Activated naive CD4-positive, alpha-beta T cell treated with anti-CD3 and anti-CD28 coated beads, Interleukin-2, amount 10 ng/mL, durations not matched to agents 7 days and 5 days (primary cell): ENCODE results near the gene LAMC2.

Experiments
- CTCF ChIA-PET: fragments of 350-600 bp; sonication (Branson Sonifier 250); formaldehyde crosslinking; loops from one replicate; lab custom pipeline; 2021; ENCODE audit warnings: antibody characterized with exemption; lab: Charles Lee
- DNase-seq: peaks from one replicate; pipeline ENCODE4 v3.0.0-alpha.2; 2020
- H3K27ac Mint-ChIP-seq: one replicate; pipeline ENCODE4 v1.8.0; 2021; ENCODE audit warnings: mild to moderate bottlenecking, moderate library complexity, mixed read lengths
- H3K27me3 Mint-ChIP-seq: one replicate; pipeline ENCODE4 v1.8.0; 2021; ENCODE audit warnings: mild to moderate bottlenecking, mixed read lengths
- H3K36me3 Mint-ChIP-seq: one replicate; pipeline ENCODE4 v1.8.0; 2021; ENCODE audit warnings: mixed read lengths
- H3K4me1 Mint-ChIP-seq: one replicate; pipeline ENCODE4 v1.8.0; 2021; ENCODE audit warnings: mixed read lengths
- H3K4me3 Mint-ChIP-seq: one replicate; pipeline ENCODE4 v1.8.0; 2021; ENCODE audit warnings: mild to moderate bottlenecking, moderate library complexity, mixed read lengths
- H3K9me3 Mint-ChIP-seq: one replicate; pipeline ENCODE4 v1.8.0; 2021; ENCODE audit warnings: mixed read lengths

LAMC2 gene

GRCh38 chr1:183159960-183160359 is 26.1 kb upstream of the LAMC2 start:
- H3K9me3 Mint-ChIP-seq = no peaks in the 10 kb centered on the region
- CTCF ChIA-PET = no interaction called here
- no peaks in the 10 kb centered on the region for H3K36me3 Mint-ChIP-seq
- no peak for DNase-seq
- H3K4me3 Mint-ChIP-seq = no peak overlapping the region
- H3K27ac Mint-ChIP-seq = no peak overlapping the region
- no peaks in the 10 kb centered on the region for H3K27me3 Mint-ChIP-seq
- no peaks in the 10 kb centered on the region for H3K4me1 Mint-ChIP-seq

GRCh38 chr1:183161391-183161790 is 24.7 kb upstream of the LAMC2 start:
- H3K27me3 Mint-ChIP-seq = no peaks in the 10 kb centered on the region
- no peaks in the 10 kb centered on the region for H3K4me1 Mint-ChIP-seq
- no peaks in the 10 kb centered on the region for H3K9me3 Mint-ChIP-seq
- no peak for DNase-seq
- CTCF ChIA-PET = interaction anchor here (0.6 kb wide), 1 partner anchor 26 kb away, joined by 3 read pairs; no protein-coding TSS in a partner anchor
- no peak overlapping the region for H3K27ac Mint-ChIP-seq
- no peak overlapping the region for H3K4me3 Mint-ChIP-seq
- H3K36me3 Mint-ChIP-seq = no peaks in the 10 kb centered on the region

- Mint-ChIP-seq H3K4me3 (no peak overlapping the region), H3K27ac (no peak overlapping the region), H3K36me3 (no peaks in the 10 kb centered on the region), H3K4me1 (no peaks in the 10 kb centered on the region), H3K27me3 (no peaks in the 10 kb centered on the region), H3K9me3 (no peaks in the 10 kb centered on the region)
- no peak for DNase-seq
- CTCF ChIA-PET = no interaction called here
These were observed 22.7 kb upstream of the LAMC2 start for GRCh38 chr1:183163316-183163715.

GRCh38 chr1:183164340-183164739 is 21.7 kb upstream of the LAMC2 start:
- no peak for DNase-seq
- H3K9me3 Mint-ChIP-seq = no peaks in the 10 kb centered on the region
- CTCF ChIA-PET = no interaction called here

GRCh38 chr1:183164963-183165362 is 21.1 kb upstream of the LAMC2 start:
- H3K4me1 Mint-ChIP-seq = no peaks in the 10 kb centered on the region
- H3K27ac Mint-ChIP-seq = no peak overlapping the region
- H3K9me3 Mint-ChIP-seq = no peaks in the 10 kb centered on the region

More at GRCh38 chr1:183164340-183164739, 21.7 kb upstream of the LAMC2 start:
- no peak overlapping the region for H3K4me3 Mint-ChIP-seq
- H3K27me3 Mint-ChIP-seq = no peaks in the 10 kb centered on the region
- H3K36me3 Mint-ChIP-seq = no peaks in the 10 kb centered on the region
- H3K4me1 Mint-ChIP-seq = no peaks in the 10 kb centered on the region
- H3K27ac Mint-ChIP-seq = no peak overlapping the region

GRCh38 chr1:183165456-183165855 is 20.6 kb upstream of the LAMC2 start:
- CTCF ChIA-PET = no interaction called here
- no peak overlapping the region for H3K27ac Mint-ChIP-seq
- H3K4me1 Mint-ChIP-seq = no peaks in the 10 kb centered on the region
- peaks cover 4% of the 10 kb centered on the region for H3K27me3 Mint-ChIP-seq
- DNase-seq = no peak
- no peaks in the 10 kb centered on the region for H3K9me3 Mint-ChIP-seq
- H3K36me3 Mint-ChIP-seq = no peaks in the 10 kb centered on the region
- no peak overlapping the region for H3K4me3 Mint-ChIP-seq

More at GRCh38 chr1:183164963-183165362, 21.1 kb upstream of the LAMC2 start:
- CTCF ChIA-PET = no interaction called here
- Mint-ChIP-seq H3K27me3 (peaks cover 1% of the 10 kb centered on the region), H3K36me3 (no peaks in the 10 kb centered on the region), H3K4me3 (no peak overlapping the region)
- no peak for DNase-seq

- H3K27me3 Mint-ChIP-seq = peaks cover 4% of the 10 kb centered on the region
- no peak for DNase-seq
- H3K36me3 Mint-ChIP-seq = no peaks in the 10 kb centered on the region
- H3K4me3 Mint-ChIP-seq = no peak overlapping the region
- no peaks in the 10 kb centered on the region for H3K9me3 Mint-ChIP-seq
- CTCF ChIA-PET = no interaction called here
- H3K27ac Mint-ChIP-seq = no peak overlapping the region
- H3K4me1 Mint-ChIP-seq = no peaks in the 10 kb centered on the region
These were observed 19.6 kb upstream of the LAMC2 start for GRCh38 chr1:183166454-183166853.

- Mint-ChIP-seq H3K4me3 (no peak overlapping the region), H3K9me3 (no peaks in the 10 kb centered on the region), H3K27me3 (peaks cover 12% of the 10 kb centered on the region), H3K36me3 (no peaks in the 10 kb centered on the region), H3K27ac (no peak overlapping the region), H3K4me1 (no peaks in the 10 kb centered on the region)
- CTCF ChIA-PET = interaction anchor here (0.6 kb wide), 1 partner anchor 602 kb away, joined by 3 read pairs; no protein-coding TSS in a partner anchor
- DNase-seq = no peak
These were observed 18.4 kb upstream of the LAMC2 start for GRCh38 chr1:183167676-183168075.

- no peak for DNase-seq
- Mint-ChIP-seq H3K27me3 (peaks cover 12% of the 10 kb centered on the region), H3K4me3 (no peak overlapping the region), H3K9me3 (no peaks in the 10 kb centered on the region), H3K4me1 (no peaks in the 10 kb centered on the region), H3K36me3 (no peaks in the 10 kb centered on the region), H3K27ac (no peak overlapping the region)
- CTCF ChIA-PET = no interaction called here
These were observed 17.8 kb upstream of the LAMC2 start for GRCh38 chr1:183168308-183168707.

- Mint-ChIP-seq H3K27me3 (peaks cover 16% of the 10 kb centered on the region), H3K27ac (no peak overlapping the region), H3K9me3 (no peaks in the 10 kb centered on the region), H3K36me3 (no peaks in the 10 kb centered on the region), H3K4me1 (no peaks in the 10 kb centered on the region), H3K4me3 (no peak overlapping the region)
- CTCF ChIA-PET = no interaction called here
- no peak for DNase-seq
These were observed 12.2 kb upstream of the LAMC2 start for GRCh38 chr1:183173828-183174227.

- Mint-ChIP-seq H3K36me3 (no peaks in the 10 kb centered on the region), H3K27ac (no peak overlapping the region), H3K9me3 (no peaks in the 10 kb centered on the region), H3K27me3 (peaks cover 20% of the 10 kb centered on the region), H3K4me3 (no peak overlapping the region), H3K4me1 (no peaks in the 10 kb centered on the region)
- DNase-seq = no peak
- CTCF ChIA-PET = no interaction called here
These were observed 10.4 kb upstream of the LAMC2 start for GRCh38 chr1:183175631-183176030.

GRCh38 chr1:183178545-183178944 is 7.5 kb upstream of the LAMC2 start:
- Mint-ChIP-seq H3K27ac (no peak overlapping the region), H3K9me3 (no peaks in the 10 kb centered on the region), H3K4me3 (no peak overlapping the region), H3K27me3 (peaks cover 11% of the 10 kb centered on the region), H3K36me3 (no peaks in the 10 kb centered on the region), H3K4me1 (peaks cover 2% of the 10 kb centered on the region)
- CTCF ChIA-PET = no interaction called here
- DNase-seq = no peak

GRCh38 chr1:183179033-183179432 is 7.0 kb upstream of the LAMC2 start:
- Mint-ChIP-seq H3K27me3 (peaks cover 11% of the 10 kb centered on the region), H3K4me3 (no peak overlapping the region), H3K27ac (no peak overlapping the region), H3K9me3 (no peaks in the 10 kb centered on the region), H3K4me1 (peaks cover 2% of the 10 kb centered on the region), H3K36me3 (no peaks in the 10 kb centered on the region)
- no peak for DNase-seq
- CTCF ChIA-PET = no interaction called here

- Mint-ChIP-seq H3K9me3 (no peaks in the 10 kb centered on the region), H3K27ac (no peak overlapping the region), H3K27me3 (peaks cover 11% of the 10 kb centered on the region), H3K36me3 (no peaks in the 10 kb centered on the region), H3K4me3 (no peak overlapping the region), H3K4me1 (peaks cover 2% of the 10 kb centered on the region)
- no peak for DNase-seq
- CTCF ChIA-PET = no interaction called here
These were observed 5.8 kb upstream of the LAMC2 start for GRCh38 chr1:183180218-183180617.

GRCh38 chr1:183180634-183181056 is 5.4 kb upstream of the LAMC2 start:
- H3K27ac Mint-ChIP-seq = no peak overlapping the region
- no peaks in the 10 kb centered on the region for H3K9me3 Mint-ChIP-seq
- H3K36me3 Mint-ChIP-seq = no peaks in the 10 kb centered on the region
- CTCF ChIA-PET = no interaction called here
- no peak for DNase-seq
- peaks cover 4% of the 10 kb centered on the region for H3K4me1 Mint-ChIP-seq
- H3K27me3 Mint-ChIP-seq = peaks cover 15% of the 10 kb centered on the region
- H3K4me3 Mint-ChIP-seq = no peak overlapping the region

GRCh38 chr1:183186841-183187240 is 777 bp downstream of the LAMC2 start:
- Mint-ChIP-seq H3K4me3 (no peak overlapping the region), H3K9me3 (no peaks in the 10 kb centered on the region), H3K4me1 (peaks cover 4% of the 10 kb centered on the region), H3K27ac (no peak overlapping the region), H3K36me3 (no peaks in the 10 kb centered on the region), H3K27me3 (peaks cover 44% of the 10 kb centered on the region)
- CTCF ChIA-PET = interaction anchor here (0.6 kb wide), 1 partner anchor 222 kb away, joined by 3 read pairs; no protein-coding TSS in a partner anchor
- no peak for DNase-seq
